K562 (cell line): ENCODE results near the gene CYP46A1. TPM values are rescaled to one million over a fixed set of nuclear protein-coding genes. Genes with fewer than 3 reads are reported as not detected.

Experiments
- ATAC-seq: fragments of 200-7000 bp; cut with Tn5 transposase; 3 replicates; pipeline ENCODE4 v1.9.1; 2020; ENCODE audit warnings: moderate library complexity
- BruUV-seq: library from RNA; stranded (reverse); fragments of 400-500 nt; replicated peaks from 2 replicates; lab custom pipeline; 2021; lab: Mats Ljungman, UMichigan
- CTCF ChIA-PET: fragments of 300-600 bp; formaldehyde crosslinking; extraction: SDS; loops from one replicate; lab custom pipeline; 2021; ENCODE audit warnings: low intra/inter-chr PET ratio; lab: Yijun Ruan, JAX
- POLR2A ChIA-PET: fragments of 300-600, 350-650 bp; sonication (Branson Sonifier 250); formaldehyde crosslinking; extraction: SDS; loops from one replicate; lab custom pipeline; 2021; ENCODE audit warnings: antibody characterized with exemption, inconsistent platforms; lab: Yijun Ruan, JAX
- DNase-seq, 4 experiments: peaks; one replicate each; pipeline versions ENCODE4 v3.0.0 to v3.0.0-alpha.2; 2011 to 2018; ENCODE audit warnings: low spot score in 3 of 4, mixed read lengths in 3 of 4; ENCODE audit errors: extremely low read depth in 1 of 4
- FAIRE-seq: peaks from 2 replicates; lab custom pipeline; 2011; peaks lifted over from hg19 to GRCh38; lab: Jason Lieb, UNC
- H2AFZ ChIP-seq: 2 replicates; pipeline ENCODE4 v1.6.0; 2011; ENCODE audit warnings: low read depth, low read length, control low read depth, inconsistent platforms
- H3K27ac ChIP-seq: fragments of 200-600 bp; 3 replicates; pipeline ENCODE4 v1.8.0; 2011; ENCODE audit warnings: low read depth, mild to moderate bottlenecking, control low read depth, inconsistent platforms, low read length, moderate library complexity, mixed read lengths; ENCODE audit errors: extremely low read depth
- H3K27me3 ChIP-seq, 2 experiments: fragments of 300-600 bp in 1 of 2; 2 replicates in 1 of 2; 3 replicates in 1 of 2; pipeline versions ENCODE4 v1.6.0 to v1.8.0; 2011; ENCODE audit warnings: inconsistent platforms in 2 of 2, low read length in 2 of 2, mild to moderate bottlenecking in 1 of 2, mixed read lengths in 1 of 2, moderate library complexity in 1 of 2; ENCODE audit not compliant: control insufficient read depth in 2 of 2, insufficient read depth in 2 of 2
- H3K36me3 ChIP-seq: fragments of 300-600 bp; 3 replicates; pipeline ENCODE4 v1.8.0; 2011; ENCODE audit warnings: mild to moderate bottlenecking, low read length, inconsistent platforms; ENCODE audit not compliant: control insufficient read depth, insufficient read depth
- H3K4me1 ChIP-seq, 2 experiments: fragments of 200-600 bp in 1 of 2; replicated peaks in 1 of 2; 2 replicates in 1 of 2; 3 replicates in 1 of 2; pipeline versions ENCODE4 v1.5.1 to v1.8.0; 2011; ENCODE audit warnings: inconsistent platforms in 2 of 2, low read length in 2 of 2, mild to moderate bottlenecking in 1 of 2, mixed read lengths in 1 of 2, moderate library complexity in 1 of 2; ENCODE audit not compliant: control insufficient read depth in 2 of 2, insufficient read depth in 2 of 2
- H3K4me2 ChIP-seq: 2 replicates; pipeline ENCODE4 v1.6.1; 2011; ENCODE audit warnings: low read length, control low read depth, inconsistent platforms, mixed read lengths; ENCODE audit not compliant: insufficient read depth
- H3K4me3 ChIP-seq: fragments of 200-600 bp; sonication (generic), shearing (Covaris generic); 2 replicates; pipeline ENCODE4 v1.5.1; 2016; ENCODE audit warnings: control low read depth, inconsistent platforms
- H3K79me2 ChIP-seq: fragments of 200-600 bp; 3 replicates; pipeline ENCODE4 v1.8.0; 2011; ENCODE audit warnings: low read length, inconsistent platforms; ENCODE audit not compliant: control insufficient read depth, insufficient read depth
- H3K9ac ChIP-seq, 2 experiments: 2 replicates each; pipeline versions ENCODE4 v1.6.0 to v1.6.1; 2011; ENCODE audit warnings: low read depth in 2 of 2, low read length in 2 of 2, control low read depth in 1 of 2, inconsistent platforms in 1 of 2, mild to moderate bottlenecking in 1 of 2, mixed read lengths in 1 of 2; ENCODE audit not compliant: insufficient read depth in 1 of 2
- H3K9me1 ChIP-seq: one replicate; pipeline ENCODE4 v1.6.0; 2011; ENCODE audit warnings: inconsistent platforms, mild to moderate bottlenecking, low read length, moderate library complexity; ENCODE audit not compliant: control insufficient read depth, insufficient read depth
- H3K9me3 ChIP-seq: replicated peaks from 2 replicates; pipeline ENCODE4 v1.5.1; 2011; ENCODE audit warnings: low read depth, low read length, inconsistent platforms; ENCODE audit not compliant: control insufficient read depth, insufficient read depth
- H4K20me1 ChIP-seq: replicated peaks from 2 replicates; pipeline ENCODE4 v1.6.1; 2011; ENCODE audit warnings: low read length, inconsistent platforms, mixed read lengths; ENCODE audit not compliant: control insufficient read depth, insufficient read depth
- ATF1 ChIP-seq, 2 experiments: fragments of 450-650 bp in 1 of 2; IDR thresholded peaks; 2 replicates each; pipeline ENCODE4 v1.6.1; 2016; ENCODE audit warnings: missing compliant biosample characterization in 1 of 2, missing genetic modification characterization in 1 of 2
- ETV6 ChIP-seq, 3 experiments: fragments of 150-350 bp in 1 of 3; sonication (generic) in 1 of 3; formaldehyde crosslinking in 1 of 3; IDR thresholded peaks; 2 replicates each; pipeline versions ENCODE4 v1.6.1 to v1.8.0; 2014 to 2022; ENCODE audit warnings: borderline replicate concordance in 2 of 3, low read depth in 2 of 3, antibody characterized with exemption in 1 of 3, low read length in 1 of 3, mild to moderate bottlenecking in 1 of 3, missing genetic modification reagents in 1 of 3
- HES1 ChIP-seq: fragments of 450-650 bp; IDR thresholded peaks from 2 replicates; pipeline ENCODE4 v1.6.1; 2016; ENCODE audit warnings: low read depth, mild to moderate bottlenecking, moderate library complexity
- KAT7 ChIP-seq: sonication (generic); formaldehyde crosslinking; IDR thresholded peaks from 2 replicates; pipeline ENCODE4 v1.8.0; 2022; ENCODE audit warnings: missing genetic modification reagents, mild to moderate bottlenecking, borderline replicate concordance
- TBP ChIP-seq: optimal IDR thresholded peaks from 2 replicates; pipeline ENCODE3; 2011; ENCODE audit warnings: low read depth, low read length, improper control_type of control experiment
- TFE3 ChIP-seq: fragments of 450-650 bp; formaldehyde crosslinking; IDR thresholded peaks from 2 replicates; pipeline ENCODE4 v1.4.0; 2020; ENCODE audit warnings: mild to moderate bottlenecking, mixed read lengths
- ZBTB12 ChIP-seq: fragments of 250-450 bp; sonication (Bioruptor Pico); IDR thresholded peaks from 2 replicates; pipeline ENCODE4 v1.4.0; 2020
- ZNF263 ChIP-seq: sonication (generic); formaldehyde crosslinking; IDR thresholded peaks from 2 replicates; pipeline ENCODE4 v1.8.0; 2022; ENCODE audit warnings: mild to moderate bottlenecking, missing genetic modification reagents, borderline replicate concordance
- ZNF280A ChIP-seq: fragments of 450-650 bp; IDR thresholded peaks from 2 replicates; pipeline ENCODE4 v1.6.1; 2018; ENCODE audit warnings: mild to moderate bottlenecking, low read depth; ENCODE audit not compliant: partially characterized antibody
- ZNF395 ChIP-seq: fragments of 200-800 bp; sonication (Bioruptor generic); IDR thresholded peaks from 2 replicates; pipeline ENCODE4 v1.6.1; 2017; ENCODE audit warnings: missing genetic modification characterization, missing compliant biosample characterization
- WGBS: fragments of 100-300 bp; shearing (Covaris generic); methylation state at CpG from one replicate; pipeline ENCODE4 v1.1.6; 2016; ENCODE audit warnings: low coverage, mixed read lengths; ENCODE audit not compliant: insufficient coverage; ENCODE audit errors: missing lambda C conversion rate; 5-methylcytosine and 5-hydroxymethylcytosine counted together
- in situ Hi-C: fragments of 300-500 bp; cut with MboI; formaldehyde crosslinking; loops from 4 replicates; pipeline ENCODE4 v1.15.0; 2018; ENCODE audit warnings: inconsistent platforms, mixed read lengths
- intact Hi-C: fragments of 100-400 bp; cut with micrococcal nuclease; formaldehyde crosslinking; loops from 2 replicates; pipeline ENCODE4 v1.14.2; 2022
- polyA plus RNA-seq, 8 experiments: library from polyadenylated mRNA; depleted of rRNA in 4 of 8; stranded (reverse) in 5 of 8; unstranded in 3 of 8; fragments of >200 nt; fragmentation: Nextera tagmentation in 2 of 8; fragmentation: Illumina TruSeq in 1 of 8; extraction: Ambion mirVana in 2 of 8; extraction: Trizol in 1 of 8; gene quantifications; 2 replicates each; pipeline versions ENCODE4 v1.2.1 to v1.2.3, GENCODE V29; 2011 to 2014; ENCODE audit warnings: inconsistent platforms in 1 of 8, missing spikeins in 1 of 8
- total RNA-seq, 7 experiments: library from RNA; depleted of rRNA in 6 of 7; stranded (reverse); fragments of >200 nt in 6 of 7; fragmentation: Illumina TruSeq in 2 of 7; extraction: Trizol in 2 of 7; gene quantifications; 2 replicates each; pipeline versions ENCODE4 v1.2.1 to v1.2.3, GENCODE V29; 2011 to 2021; ENCODE audit warnings: low replicate concordance in 1 of 7

Gene CYP46A1
- total and polyA plus RNA-seq, 9 of the 15 experiments (the other 6 are each of a cell fraction or from before 2014, with no cell fraction given) = not detected

- in situ Hi-C loops = no loop called here
These were observed 23.3 kb downstream of the CYP46A1 start for GRCh38 chr14:99707420-99707819.

More at GRCh38 chr14:99707420-99707819, 23.3 kb downstream of the CYP46A1 start:
- H3K9me1 ChIP-seq = no peaks in the 10 kb centered on the region
- 0% methylated on average over 2 of the region's 2 CpGs for whole genome bisulfite sequencing
- no peak for FAIRE-seq
- CTCF ChIA-PET = no interaction called here
- DNase-seq = no peak
- no peak overlapping the region for H3K9ac ChIP-seq
- no peaks in the 10 kb centered on the region for H3K27me3 ChIP-seq
- H3K4me2 ChIP-seq = no peak overlapping the region
- BruUV-seq = no TSS peak
- POLR2A ChIA-PET = interaction anchor here (0.6 kb wide), 1 partner anchor 327 kb away, joined by 3 read pairs; no protein-coding TSS in a partner anchor
- H3K4me1 ChIP-seq = no peaks in the 10 kb centered on the region
- no peaks in the 10 kb centered on the region for H3K36me3 ChIP-seq
- H3K4me3 ChIP-seq = no peak overlapping the region
- ATAC-seq = no peak
- H3K9me3 ChIP-seq = peaks cover 4% of the 10 kb centered on the region
- H4K20me1 ChIP-seq = no peaks in the 10 kb centered on the region
- intact Hi-C loops = no loop called here
- no peak overlapping the region for H3K27ac ChIP-seq
- no peak for TF ChIP-seq ZBTB12
- no peak for TF ChIP-seq ZNF395
- TF ChIP-seq TFE3 (CRISPR knock-in tag) = no peak
- TF ChIP-seq ETV6 (IDR thresholded peaks at IDR 0.05; ENCODE audit: borderline replicate concordance in 1 of 2, low read depth in 2 of 2, low read length in 1 of 2) = no peak
- no peak for TF ChIP-seq ETV6 (CRISPR knock-in tag; IDR thresholded peaks at IDR 0.05; ENCODE audit: borderline replicate concordance)
- TF ChIP-seq ATF1 (CRISPR knock-in tag; IDR thresholded peaks at IDR 0.05) = no peak
- no peak for TF ChIP-seq ATF1 (tag; IDR thresholded peaks at IDR 0.05)
- no peak for TF ChIP-seq ZNF263
- TF ChIP-seq ZNF280A = no peak
- no peak for TF ChIP-seq HES1
- TF ChIP-seq TBP = no peak
- no peak for TF ChIP-seq KAT7 (CRISPR knock-in tag)
- no peaks in the 10 kb centered on the region for H3K79me2 ChIP-seq
- no peak overlapping the region for H2AFZ ChIP-seq
